ENCODE data around the gene RAB40B.
"Not testable (repeated sequence)": the region's sequence is repeated elsewhere in the genome, so short reads cannot be mapped to it uniquely, and the experiment has no call there.

The RAB40B gene

DNA sequence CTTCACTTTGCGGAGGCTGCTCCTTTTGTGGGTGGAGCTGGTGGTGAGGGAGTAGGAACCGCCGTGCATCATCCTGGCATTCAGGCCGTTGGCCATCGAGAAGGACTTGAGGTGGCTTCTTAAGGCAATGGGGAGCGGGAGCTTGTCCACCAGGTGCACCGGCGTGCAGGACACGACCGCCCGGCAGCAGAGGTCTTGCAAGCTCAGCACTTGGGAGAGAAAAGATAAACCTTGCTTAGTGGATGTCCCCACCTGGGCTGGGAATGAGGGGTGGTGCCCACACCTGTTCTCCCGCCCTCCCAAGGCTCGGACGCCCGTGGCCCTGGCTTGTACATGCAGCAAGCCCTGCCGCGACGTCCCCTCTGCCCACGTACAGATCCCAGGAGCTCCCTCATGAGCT lies 40.6 kb downstream of the RAB40B start:
- Histone ChIP-seq H3K9me3 (ENCODE audit: control insufficient read depth, low read length) (no peaks in the 10 kb centered on the region), H3K4me1 (ENCODE audit: control insufficient read depth, insufficient read depth, low read length) (no peaks in the 10 kb centered on the region), H3K36me3 (ENCODE audit: control insufficient read depth, insufficient read depth, low read length) (no peaks in the 10 kb centered on the region), H3K4me3 (ENCODE audit: insufficient read depth, low read depth, low read length) (no peak overlapping the region), H3K27me3 (ENCODE audit: control insufficient read depth, insufficient read depth, low read length, poor library complexity, severe bottlenecking) (no peaks in the 10 kb centered on the region), H3K27ac (ENCODE audit: insufficient read depth, low read depth, low read length, poor library complexity, severe bottlenecking) (no peak overlapping the region)
- 94 to 95% methylated on average over 19 of the region's 19 CpGs for WGBS, 2 experiments

DNA sequence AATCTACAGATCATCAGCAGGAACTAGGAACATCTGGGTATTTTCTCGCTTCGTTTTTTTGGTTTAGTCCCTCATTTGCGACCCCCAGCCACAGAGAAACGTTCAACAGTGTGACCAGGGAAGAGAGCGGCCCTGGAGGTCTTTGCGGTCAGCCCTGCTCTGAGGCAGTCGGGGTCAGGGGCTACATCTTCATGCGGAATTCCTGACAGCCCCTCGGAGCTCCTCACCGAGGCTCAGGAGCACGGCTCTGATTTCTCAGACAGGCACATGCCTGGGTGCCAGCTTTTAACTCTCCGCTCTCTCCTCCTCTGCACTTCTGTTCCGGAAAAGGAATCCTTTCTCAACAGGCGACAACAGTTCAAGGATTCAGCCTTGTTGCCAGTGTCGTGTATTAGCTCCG lies 42.2 kb downstream of the RAB40B start:
- H3K4me1 ChIP-seq (ENCODE audit: control insufficient read depth, insufficient read depth, low read length), result no peaks in the 10 kb centered on the region
- H3K27ac ChIP-seq (ENCODE audit: insufficient read depth, low read depth, low read length, poor library complexity, severe bottlenecking), result no peak overlapping the region
- H3K9me3 ChIP-seq (ENCODE audit: control insufficient read depth, low read length), result no peaks in the 10 kb centered on the region
- WGBS, 2 experiments, result 91 to 92% methylated on average over 16 of the region's 16 CpGs
- no peak overlapping the region for H3K4me3 ChIP-seq (ENCODE audit: insufficient read depth, low read depth, low read length)
- no peaks in the 10 kb centered on the region for H3K36me3 ChIP-seq (ENCODE audit: control insufficient read depth, insufficient read depth, low read length)
- H3K27me3 ChIP-seq (ENCODE audit: control insufficient read depth, insufficient read depth, low read length, poor library complexity, severe bottlenecking), result no peaks in the 10 kb centered on the region

DNA sequence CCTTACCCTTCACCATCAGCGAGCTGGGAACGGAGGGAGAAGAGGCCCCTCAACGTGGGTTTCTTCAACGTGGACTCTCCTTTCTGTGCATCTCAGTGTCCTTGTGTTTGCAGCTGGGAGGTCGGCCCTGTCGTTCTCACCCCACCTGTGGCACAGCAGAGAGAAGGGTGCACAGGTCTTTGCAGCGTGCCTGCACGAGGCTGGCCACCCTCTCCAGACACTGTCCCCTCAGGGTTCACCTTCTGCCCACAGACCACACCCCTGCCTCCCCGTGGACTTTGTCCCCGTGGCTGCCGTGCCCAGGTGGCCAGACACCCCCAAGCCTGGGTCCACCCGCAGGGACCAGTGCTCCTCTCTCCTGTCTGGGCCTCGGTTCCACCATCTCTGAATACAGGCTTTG lies 43.0 kb downstream of the RAB40B start:
- no peak overlapping the region for H3K27ac ChIP-seq (ENCODE audit: insufficient read depth, low read depth, low read length, poor library complexity, severe bottlenecking)
- 90 to 93% methylated on average over 13 of the region's 13 CpGs for WGBS, 2 experiments
- H3K9me3 ChIP-seq (ENCODE audit: control insufficient read depth, low read length), result no peaks in the 10 kb centered on the region

DNA sequence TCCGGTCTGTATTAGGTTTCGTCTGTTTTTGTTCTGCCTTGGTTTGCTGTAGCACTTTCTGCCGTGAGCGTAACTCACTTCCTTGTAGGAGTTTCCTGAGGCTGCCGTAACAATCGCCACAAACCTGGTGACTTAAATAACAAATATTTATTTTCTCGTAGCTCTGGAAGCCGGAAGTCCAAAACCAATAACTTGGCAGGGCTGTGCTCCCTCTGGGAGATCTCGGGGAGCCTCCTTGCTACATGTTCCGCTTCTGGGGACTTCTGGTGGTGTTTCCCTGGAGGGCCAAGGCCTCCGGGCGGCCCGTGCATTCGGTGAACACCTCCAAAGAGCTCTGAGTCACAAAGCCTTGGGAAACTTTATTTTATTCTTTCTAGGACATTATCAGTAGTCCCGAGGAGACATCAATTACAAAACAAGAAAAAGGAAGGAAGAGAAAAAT lies 43.4 kb downstream of the RAB40B start:
- 93 to 96% methylated on average over 15 of the region's 15 CpGs for WGBS, 2 experiments
- Histone ChIP-seq H3K27me3 (ENCODE audit: control insufficient read depth, insufficient read depth, low read length, poor library complexity, severe bottlenecking) (no peaks in the 10 kb centered on the region), H3K4me1 (ENCODE audit: control insufficient read depth, insufficient read depth, low read length) (no peaks in the 10 kb centered on the region), H3K36me3 (ENCODE audit: control insufficient read depth, insufficient read depth, low read length) (no peaks in the 10 kb centered on the region), H3K4me3 (ENCODE audit: insufficient read depth, low read depth, low read length) (no peak overlapping the region), H3K27ac (ENCODE audit: insufficient read depth, low read depth, low read length, poor library complexity, severe bottlenecking) (no peak overlapping the region), H3K9me3 (ENCODE audit: control insufficient read depth, low read length) (no peaks in the 10 kb centered on the region)

More for the DNA sequence above, 43.0 kb downstream of the RAB40B start:
- Histone ChIP-seq H3K27me3 (ENCODE audit: control insufficient read depth, insufficient read depth, low read length, poor library complexity, severe bottlenecking) (no peaks in the 10 kb centered on the region), H3K4me1 (ENCODE audit: control insufficient read depth, insufficient read depth, low read length) (no peaks in the 10 kb centered on the region), H3K36me3 (ENCODE audit: control insufficient read depth, insufficient read depth, low read length) (no peaks in the 10 kb centered on the region), H3K4me3 (ENCODE audit: insufficient read depth, low read depth, low read length) (no peak overlapping the region)

DNA sequence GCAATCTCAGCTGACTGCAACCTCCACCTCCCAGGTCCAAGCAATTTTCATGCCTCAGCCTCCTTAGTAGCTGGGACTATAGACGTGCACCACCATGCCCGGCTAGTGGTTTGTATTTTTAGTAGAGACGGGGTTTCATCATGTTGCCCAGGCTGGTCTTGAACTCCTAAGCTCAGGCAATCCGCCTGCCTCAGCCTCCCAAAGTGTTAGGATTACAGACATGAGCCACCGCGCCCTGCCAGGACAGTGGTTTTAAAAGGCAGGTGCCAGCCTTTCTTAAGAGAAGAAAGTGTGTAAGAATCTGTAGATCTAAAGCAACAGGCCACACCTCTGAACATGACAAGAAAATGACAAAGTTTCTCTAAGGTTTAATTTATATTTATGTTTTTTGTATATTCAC lies 43.9 kb downstream of the RAB40B start:
- H3K27me3 ChIP-seq (ENCODE audit: control insufficient read depth, insufficient read depth, low read length, poor library complexity, severe bottlenecking); H3K36me3 ChIP-seq (ENCODE audit: control insufficient read depth, insufficient read depth, low read length); H3K9me3 ChIP-seq (ENCODE audit: control insufficient read depth, low read length); H3K27ac ChIP-seq (ENCODE audit: insufficient read depth, low read depth, low read length, poor library complexity, severe bottlenecking); H3K4me3 ChIP-seq (ENCODE audit: insufficient read depth, low read depth, low read length); H3K4me1 ChIP-seq (ENCODE audit: control insufficient read depth, insufficient read depth, low read length): not testable (repeated sequence)
- 90 to 95% methylated on average over 6 of the region's 6 CpGs for WGBS, 2 experiments

DNA sequence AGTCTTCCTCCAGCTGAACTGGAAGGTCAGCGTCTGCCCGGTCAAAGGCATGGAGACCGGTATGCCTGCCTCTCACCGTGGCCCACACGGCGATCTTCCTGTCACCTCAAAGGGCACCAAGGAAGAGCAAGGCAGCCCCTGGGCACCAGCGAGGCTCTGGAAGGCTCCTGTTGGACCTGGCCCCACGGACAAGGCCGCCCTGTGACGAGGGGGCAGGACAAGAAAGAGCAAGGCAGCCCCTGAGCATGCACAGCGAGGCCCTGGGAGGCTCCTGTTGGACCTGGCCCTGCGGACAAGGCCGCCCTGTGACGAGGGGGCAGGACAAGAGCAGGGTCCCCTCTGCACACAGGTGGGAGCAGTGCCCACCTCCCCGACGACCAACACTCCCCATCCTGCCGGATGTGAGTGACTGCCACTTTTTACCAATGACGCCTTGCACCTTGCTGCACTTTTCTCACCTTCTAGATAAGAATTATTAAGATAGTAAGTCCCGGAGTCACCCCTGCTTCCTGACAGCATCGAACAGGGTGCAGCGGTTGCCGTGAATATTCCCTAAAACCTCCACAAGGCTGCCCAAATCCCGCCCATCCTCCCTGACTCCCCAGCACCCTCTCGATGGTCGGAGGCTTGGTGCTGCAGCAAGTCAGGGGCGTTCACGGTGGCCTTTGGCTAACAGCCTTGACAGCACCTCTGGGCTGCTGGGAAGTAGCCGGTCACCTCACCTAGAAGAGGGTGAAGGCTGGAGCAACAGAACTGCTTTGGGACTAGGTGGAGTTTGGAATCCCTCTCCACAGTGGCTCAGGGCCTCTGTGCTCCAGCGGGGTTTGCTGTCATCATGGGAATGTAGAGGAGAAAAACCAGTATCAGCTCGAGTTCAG lies 44.6 kb downstream of the RAB40B start:
- H3K27ac ChIP-seq (ENCODE audit: insufficient read depth, low read depth, low read length, poor library complexity, severe bottlenecking), result no peak overlapping the region
- no peaks in the 10 kb centered on the region for H3K36me3 ChIP-seq (ENCODE audit: control insufficient read depth, insufficient read depth, low read length)
- WGBS, 2 experiments, result 91 to 92% methylated on average over 30 of the region's 30 CpGs
- no peak overlapping the region for H3K4me3 ChIP-seq (ENCODE audit: insufficient read depth, low read depth, low read length)
- no peaks in the 10 kb centered on the region for H3K4me1 ChIP-seq (ENCODE audit: control insufficient read depth, insufficient read depth, low read length)
- no peaks in the 10 kb centered on the region for H3K9me3 ChIP-seq (ENCODE audit: control insufficient read depth, low read length)
- H3K27me3 ChIP-seq (ENCODE audit: control insufficient read depth, insufficient read depth, low read length, poor library complexity, severe bottlenecking), result no peaks in the 10 kb centered on the region

DNA sequence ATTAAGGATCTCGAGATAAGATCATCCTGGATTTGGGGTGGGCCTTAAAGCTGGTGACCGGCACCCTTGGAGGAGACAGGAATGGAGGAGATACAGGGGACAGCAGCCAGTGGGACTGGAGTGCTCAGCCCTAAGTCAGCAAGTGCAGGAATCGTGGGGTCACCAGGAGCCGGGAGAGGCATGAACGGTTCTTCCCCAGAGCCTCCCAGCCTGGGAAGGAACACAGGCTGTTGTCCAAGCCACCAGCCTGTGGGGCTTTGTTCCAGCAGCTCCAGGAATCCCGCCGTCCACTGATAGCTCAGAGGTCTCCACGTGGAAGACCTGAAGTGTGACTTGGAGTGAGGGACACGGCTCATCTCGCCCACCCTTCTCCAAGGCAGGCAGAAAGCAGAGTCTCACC lies 47.8 kb downstream of the RAB40B start:
- Histone ChIP-seq H3K27me3 (ENCODE audit: control insufficient read depth, insufficient read depth, low read length, poor library complexity, severe bottlenecking) (no peaks in the 10 kb centered on the region), H3K4me1 (ENCODE audit: control insufficient read depth, insufficient read depth, low read length) (peaks cover 3% of the 10 kb centered on the region), H3K27ac (ENCODE audit: insufficient read depth, low read depth, low read length, poor library complexity, severe bottlenecking) (no peak overlapping the region), H3K9me3 (ENCODE audit: control insufficient read depth, low read length) (no peaks in the 10 kb centered on the region), H3K36me3 (ENCODE audit: control insufficient read depth, insufficient read depth, low read length) (no peaks in the 10 kb centered on the region), H3K4me3 (ENCODE audit: insufficient read depth, low read depth, low read length) (no peak overlapping the region)
- WGBS, 2 experiments, result 87 to 91% methylated on average over 8 to 10 of the region's 10 CpGs

DNA sequence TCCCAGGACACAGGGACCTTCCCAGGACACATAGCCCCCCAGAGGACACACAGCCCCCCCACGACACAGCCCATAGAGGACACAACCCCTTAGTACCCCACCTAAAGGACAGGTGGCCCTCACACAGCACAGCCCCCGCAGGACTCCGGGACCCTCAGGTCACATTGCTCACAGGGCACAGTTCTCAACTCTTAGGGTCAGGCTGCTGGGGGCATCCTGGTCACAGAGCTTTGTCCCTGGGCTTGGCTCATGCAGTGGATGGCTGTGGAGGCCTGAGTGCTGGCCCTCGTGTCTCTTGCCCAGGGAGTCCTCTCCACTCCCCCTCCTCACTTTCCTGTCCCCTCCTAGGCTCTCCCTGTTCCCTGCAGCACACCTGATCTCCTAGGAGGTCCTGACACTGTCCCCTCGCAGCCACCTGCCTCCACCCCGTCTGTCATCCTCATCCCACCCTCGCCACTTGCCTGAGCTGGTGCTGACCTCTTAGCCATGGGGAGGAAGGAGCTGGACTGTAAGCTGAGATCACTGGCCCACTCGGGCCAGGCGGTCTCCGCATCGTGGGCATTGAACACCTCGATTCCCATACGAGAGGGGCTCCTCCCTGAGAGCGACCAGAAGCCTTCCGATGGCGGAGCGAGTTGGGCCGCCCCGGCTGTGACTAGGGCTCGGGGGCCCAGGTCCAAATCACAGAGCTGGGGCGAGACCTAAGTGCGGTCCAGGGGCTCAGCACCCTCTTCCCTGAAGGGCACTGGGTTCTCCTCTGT lies 48.8 kb downstream of the RAB40B start:
- H3K9me3 ChIP-seq (ENCODE audit: control insufficient read depth, low read length), result no peaks in the 10 kb centered on the region
- H3K27ac ChIP-seq (ENCODE audit: insufficient read depth, low read depth, low read length, poor library complexity, severe bottlenecking), result no peak overlapping the region
- 92% methylated on average over 22 of the region's 22 CpGs for WGBS, 2 experiments
- H3K4me1 ChIP-seq (ENCODE audit: control insufficient read depth, insufficient read depth, low read length), result peaks cover 3% of the 10 kb centered on the region
- H3K27me3 ChIP-seq (ENCODE audit: control insufficient read depth, insufficient read depth, low read length, poor library complexity, severe bottlenecking), result no peaks in the 10 kb centered on the region
- no peaks in the 10 kb centered on the region for H3K36me3 ChIP-seq (ENCODE audit: control insufficient read depth, insufficient read depth, low read length)
- H3K4me3 ChIP-seq (ENCODE audit: insufficient read depth, low read depth, low read length), result no peak overlapping the region

DNA sequence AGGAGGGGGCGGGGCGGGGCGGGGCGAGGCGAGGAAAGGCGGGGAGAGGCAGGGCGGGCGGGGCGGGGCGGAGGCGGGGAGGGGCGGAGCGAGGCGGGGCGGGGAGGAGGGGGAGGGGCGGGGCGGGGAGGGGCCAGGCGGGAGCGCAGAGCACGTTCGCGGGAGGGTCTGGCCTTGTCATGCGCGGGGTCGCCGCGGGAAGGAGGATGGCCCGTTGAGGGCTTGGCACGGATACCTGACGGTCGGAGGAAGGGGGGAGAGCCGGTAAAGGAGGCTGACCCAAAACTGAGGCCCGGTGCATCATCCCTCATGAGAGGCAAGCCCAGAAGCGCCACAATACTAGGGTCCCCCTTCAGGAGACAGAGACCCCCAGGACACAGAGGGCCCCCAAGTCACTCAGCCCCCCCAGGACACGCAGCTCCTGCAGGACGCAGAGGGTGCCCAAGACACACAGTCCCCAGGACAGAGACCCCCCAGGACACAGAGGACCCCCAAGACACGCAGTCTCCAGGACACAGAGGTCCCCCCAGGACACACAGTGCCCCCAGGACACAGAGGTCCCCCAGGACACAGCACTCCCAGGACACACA lies 49.7 kb downstream of the RAB40B start:
- H3K4me3 ChIP-seq (ENCODE audit: insufficient read depth, low read depth, low read length), result peak overlapping the region; percentile 29
- no peaks in the 10 kb centered on the region for H3K9me3 ChIP-seq (ENCODE audit: control insufficient read depth, low read length)
- H3K36me3 ChIP-seq (ENCODE audit: control insufficient read depth, insufficient read depth, low read length), result peaks cover 5% of the 10 kb centered on the region
- H3K4me1 ChIP-seq (ENCODE audit: control insufficient read depth, insufficient read depth, low read length), result peaks cover 3% of the 10 kb centered on the region
- WGBS, 2 experiments, result 11 to 13% methylated on average over 22 of the region's 37 CpGs
- no peaks in the 10 kb centered on the region for H3K27me3 ChIP-seq (ENCODE audit: control insufficient read depth, insufficient read depth, low read length, poor library complexity, severe bottlenecking)
- no peak overlapping the region for H3K27ac ChIP-seq (ENCODE audit: insufficient read depth, low read depth, low read length, poor library complexity, severe bottlenecking)

DNA sequence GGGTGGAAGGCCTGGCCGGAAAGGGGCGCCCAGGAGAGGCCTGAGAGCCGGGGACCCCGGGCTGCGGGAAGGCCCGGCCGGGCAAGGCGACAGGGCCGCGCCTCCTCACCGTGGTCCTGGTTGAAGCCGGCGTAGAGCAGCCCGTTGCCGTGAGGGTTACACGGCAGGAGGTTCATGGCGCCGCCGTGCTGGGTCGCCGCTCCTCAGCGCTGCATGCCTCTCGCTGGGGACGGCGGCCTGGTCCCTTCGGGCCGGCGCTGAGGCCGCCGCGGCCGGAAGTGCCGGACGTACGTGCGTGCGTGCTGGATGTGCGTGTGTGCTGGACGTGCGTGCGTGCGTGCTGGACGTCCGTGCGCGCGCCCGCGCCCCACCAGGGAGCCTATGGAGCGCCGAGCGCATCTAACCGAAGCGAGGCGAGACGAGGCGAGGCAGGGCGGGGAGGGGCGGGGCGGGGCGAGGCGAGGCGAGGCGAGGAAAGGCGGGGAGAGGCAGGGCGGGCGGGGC lies 50.3 kb downstream of the RAB40B start, which contains the start of gene WDR45B:
WDR45B (minus strand) TSS at position 280 of the 504 bp plus-strand sequence; CDS start at position 176, 104 bp downstream.
- Histone ChIP-seq H3K27ac (ENCODE audit: insufficient read depth, low read depth, low read length, poor library complexity, severe bottlenecking) (peak within 1 kb of the TSS; percentile 92), H3K4me3 (ENCODE audit: insufficient read depth, low read depth, low read length) (peak within 1 kb of the TSS; percentile 87), H3K36me3 (ENCODE audit: control insufficient read depth, insufficient read depth, low read length) (peaks cover 6% of the 10 kb centered on the region), H3K9me3 (ENCODE audit: control insufficient read depth, low read length) (no peaks in the 10 kb centered on the region), H3K4me1 (ENCODE audit: control insufficient read depth, insufficient read depth, low read length) (peaks cover 3% of the 10 kb centered on the region), H3K27me3 (ENCODE audit: control insufficient read depth, insufficient read depth, low read length, poor library complexity, severe bottlenecking) (no peaks in the 10 kb centered on the region)
- 1 to 2% methylated on average over 52 to 67 of the region's 67 CpGs for WGBS, 2 experiments

All from ectodermal cell (in vitro differentiated cells).